ENCODE results near the gene SORCS3. TPM values are rescaled to one million over a fixed set of nuclear protein-coding genes. Genes with fewer than 3 reads are reported as not detected.

SORCS3 gene
- total RNA-seq, 1 donor from 2014 or later: 0.26 TPM

DNA sequence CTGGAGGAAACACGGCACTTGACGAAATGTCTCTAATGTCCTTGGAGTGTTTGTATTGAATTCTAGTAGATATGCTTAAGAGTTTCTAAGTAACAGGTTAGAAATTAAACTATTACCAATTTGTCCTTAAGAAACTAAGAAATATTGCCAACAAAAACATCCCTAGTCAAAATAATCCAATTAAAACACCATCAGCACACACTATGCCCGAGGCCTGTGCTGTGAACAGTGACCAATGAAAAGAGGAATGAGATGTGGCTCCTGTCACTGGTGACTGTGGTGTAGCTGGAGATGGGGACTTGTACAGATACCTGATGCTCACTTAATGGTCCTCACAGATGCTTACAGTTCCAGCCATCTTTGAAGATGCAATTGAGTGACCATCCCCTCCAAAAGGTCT is 651.1 kb downstream of the SORCS3 start:
- no peaks in the 10 kb centered on the region for H3K9me3 Mint-ChIP-seq
- H3K27me3 ChIP-seq: no peaks in the 10 kb centered on the region
- no peak overlapping the region for H3K27ac ChIP-seq
- no peak for DNase-seq (ENCODE audit: low spot score)
- TF ChIP-seq EZH2phosphoT487 (IDR thresholded peaks at IDR 0.05) (no peak), EZH2 (IDR thresholded peaks at IDR 0.05) (no peak)
- TF ChIP-seq, protein P1, sequence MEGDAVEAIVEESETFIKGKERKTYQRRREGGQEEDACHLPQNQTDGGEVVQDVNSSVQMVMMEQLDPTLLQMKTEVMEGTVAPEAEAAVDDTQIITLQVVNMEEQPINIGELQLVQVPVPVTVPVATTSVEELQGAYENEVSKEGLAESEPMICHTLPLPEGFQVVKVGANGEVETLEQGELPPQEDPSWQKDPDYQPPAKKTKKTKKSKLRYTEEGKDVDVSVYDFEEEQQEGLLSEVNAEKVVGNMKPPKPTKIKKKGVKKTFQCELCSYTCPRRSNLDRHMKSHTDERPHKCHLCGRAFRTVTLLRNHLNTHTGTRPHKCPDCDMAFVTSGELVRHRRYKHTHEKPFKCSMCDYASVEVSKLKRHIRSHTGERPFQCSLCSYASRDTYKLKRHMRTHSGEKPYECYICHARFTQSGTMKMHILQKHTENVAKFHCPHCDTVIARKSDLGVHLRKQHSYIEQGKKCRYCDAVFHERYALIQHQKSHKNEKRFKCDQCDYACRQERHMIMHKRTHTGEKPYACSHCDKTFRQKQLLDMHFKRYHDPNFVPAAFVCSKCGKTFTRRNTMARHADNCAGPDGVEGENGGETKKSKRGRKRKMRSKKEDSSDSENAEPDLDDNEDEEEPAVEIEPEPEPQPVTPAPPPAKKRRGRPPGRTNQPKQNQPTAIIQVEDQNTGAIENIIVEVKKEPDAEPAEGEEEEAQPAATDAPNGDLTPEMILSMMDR (IDR thresholded peaks at IDR 0.05): no peak
- H3K9me3 ChIP-seq (ENCODE audit: low read depth): no peaks in the 10 kb centered on the region
- no peak overlapping the region for H3K4me3 ChIP-seq
- H3K27ac Mint-ChIP-seq: no peak overlapping the region
- H3K4me2 ChIP-seq: no peak overlapping the region
- H2AFZ ChIP-seq (replicated peaks): no peak overlapping the region
- no peaks in the 10 kb centered on the region for H3F3A ChIP-seq (ENCODE audit: low read depth)
- H3K36me3 Mint-ChIP-seq: no peaks in the 10 kb centered on the region
- H3K4me3 Mint-ChIP-seq: no peak overlapping the region
- no peak overlapping the region for H3K9ac ChIP-seq
- no peaks in the 10 kb centered on the region for H3K27me3 Mint-ChIP-seq (ENCODE audit: insufficient read depth, low read depth)
- H3K4me1 ChIP-seq: no peaks in the 10 kb centered on the region
- no peaks in the 10 kb centered on the region for H3K36me3 ChIP-seq
- no peaks in the 10 kb centered on the region for H3K79me2 ChIP-seq (ENCODE audit: low read depth)
- H3K4me1 Mint-ChIP-seq: no peaks in the 10 kb centered on the region
- no peaks in the 10 kb centered on the region for H4K20me1 ChIP-seq (ENCODE audit: low read depth)

All from neural progenitor cell (in vitro differentiated cells).